Mucosa of stomach (tissue), 1 donor: ENCODE results near the gene PSMB4.

Experiments
- H3K27me3 ChIP-seq: one replicate; pipeline ENCODE4 v1.7.0; 2013; ENCODE audit warnings: mild to moderate bottlenecking, low read length; ENCODE audit not compliant: control insufficient read depth, insufficient read depth
- H3K36me3 ChIP-seq: one replicate; pipeline ENCODE4 v1.7.0; 2013; ENCODE audit warnings: low read length; ENCODE audit not compliant: control insufficient read depth, insufficient read depth
- H3K4me1 ChIP-seq: one replicate; pipeline ENCODE4 v1.7.0; 2013; ENCODE audit warnings: mild to moderate bottlenecking, low read length; ENCODE audit not compliant: control insufficient read depth, insufficient read depth
- H3K4me3 ChIP-seq: one replicate; pipeline ENCODE4 v1.7.0; 2013; ENCODE audit warnings: low read length
- H3K9ac ChIP-seq: one replicate; pipeline ENCODE4 v1.7.0; 2013; ENCODE audit warnings: mild to moderate bottlenecking, low read length, moderate library complexity
- H3K9me3 ChIP-seq: one replicate; pipeline ENCODE4 v1.7.0; 2013; ENCODE audit warnings: mild to moderate bottlenecking, low read length, moderate library complexity; ENCODE audit not compliant: control insufficient read depth
- donor health status: Pancreatic carcinoma.

Gene PSMB4

DNA sequence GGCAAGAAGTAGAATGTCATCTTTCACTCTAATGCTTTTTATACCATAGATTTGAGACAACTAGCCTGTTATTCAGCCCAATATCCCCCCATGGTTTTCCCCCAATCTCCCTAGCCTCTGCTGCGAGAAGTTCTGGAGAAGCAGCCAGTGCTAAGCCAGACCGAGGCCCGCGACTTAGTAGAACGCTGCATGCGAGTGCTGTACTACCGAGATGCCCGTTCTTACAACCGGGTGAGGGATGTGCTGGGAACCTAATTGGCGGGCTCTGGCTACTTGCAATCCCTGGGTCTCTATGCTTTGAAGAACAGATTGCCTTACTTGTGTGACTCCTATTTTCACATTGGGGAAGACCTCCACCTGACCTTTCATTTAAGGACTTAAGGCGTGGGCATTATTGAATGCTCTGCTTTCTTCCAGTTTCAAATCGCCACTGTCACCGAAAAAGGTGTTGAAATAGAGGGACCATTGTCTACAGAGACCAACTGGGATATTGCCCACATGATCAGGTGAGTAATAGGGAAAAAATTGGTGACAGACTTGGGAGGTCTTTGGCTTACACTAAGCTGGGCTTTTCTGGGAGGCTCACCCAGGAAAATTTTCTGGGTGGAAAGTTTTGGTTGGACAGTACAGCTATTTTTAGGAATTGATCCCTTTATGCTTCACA, 1.9 kb downstream of the PSMB4 start:
- Histone ChIP-seq H3K9ac (no peak overlapping the region), H3K36me3 (peaks cover 5% of the 10 kb centered on the region), H3K27me3 (no peaks in the 10 kb centered on the region), H3K9me3 (no peaks in the 10 kb centered on the region), H3K4me3 (no peak overlapping the region), H3K4me1 (peaks cover 12% of the 10 kb centered on the region)

DNA sequence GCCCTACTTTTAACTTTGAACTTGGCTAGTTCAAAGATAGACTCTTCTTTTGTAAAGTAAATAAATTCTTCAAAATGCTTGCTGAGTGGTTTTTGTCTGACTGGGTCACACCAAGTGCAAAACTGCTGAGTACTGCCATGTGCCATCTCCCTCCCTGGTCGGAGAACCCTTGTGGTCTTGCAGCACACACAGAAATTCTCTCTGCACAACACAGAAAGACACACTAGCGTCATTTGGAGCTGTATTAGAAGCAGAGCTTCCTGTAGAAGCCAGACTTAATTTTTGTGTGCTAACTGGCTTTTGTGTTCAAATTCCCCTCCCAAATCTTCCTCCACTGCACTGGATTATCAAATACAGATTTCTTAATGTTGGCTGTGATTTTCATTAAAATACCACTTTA, 2.5 kb downstream of the PSMB4 start:
- Histone ChIP-seq H3K4me1 (peaks cover 12% of the 10 kb centered on the region), H3K36me3 (peaks cover 5% of the 10 kb centered on the region), H3K9me3 (no peaks in the 10 kb centered on the region), H3K9ac (no peak overlapping the region), H3K4me3 (no peak overlapping the region), H3K27me3 (no peaks in the 10 kb centered on the region)

DNA sequence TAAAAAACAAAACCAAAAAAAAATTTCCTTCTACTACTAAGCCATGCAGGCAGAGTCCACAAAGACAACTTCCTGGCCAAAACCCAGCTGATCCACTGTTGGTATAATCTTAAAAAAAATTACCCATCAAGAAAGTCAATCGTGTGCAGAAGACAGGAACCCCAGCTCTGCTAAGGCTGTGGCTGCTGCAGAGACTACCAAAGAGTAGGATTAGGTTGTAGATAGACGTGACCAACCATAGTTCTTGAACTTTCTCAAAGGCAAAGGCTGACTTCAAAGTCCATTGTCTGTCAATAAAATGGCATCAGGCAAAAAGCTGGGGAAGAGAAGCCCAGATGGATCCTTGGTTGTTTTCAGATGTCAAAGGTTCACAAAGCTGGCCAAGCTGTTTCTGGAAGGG, 3.4 kb downstream of the PSMB4 start:
- Histone ChIP-seq H3K27me3 (no peaks in the 10 kb centered on the region), H3K4me1 (peaks cover 12% of the 10 kb centered on the region), H3K9me3 (no peaks in the 10 kb centered on the region), H3K9ac (no peak overlapping the region), H3K36me3 (peaks cover 5% of the 10 kb centered on the region), H3K4me3 (no peak overlapping the region)

DNA sequence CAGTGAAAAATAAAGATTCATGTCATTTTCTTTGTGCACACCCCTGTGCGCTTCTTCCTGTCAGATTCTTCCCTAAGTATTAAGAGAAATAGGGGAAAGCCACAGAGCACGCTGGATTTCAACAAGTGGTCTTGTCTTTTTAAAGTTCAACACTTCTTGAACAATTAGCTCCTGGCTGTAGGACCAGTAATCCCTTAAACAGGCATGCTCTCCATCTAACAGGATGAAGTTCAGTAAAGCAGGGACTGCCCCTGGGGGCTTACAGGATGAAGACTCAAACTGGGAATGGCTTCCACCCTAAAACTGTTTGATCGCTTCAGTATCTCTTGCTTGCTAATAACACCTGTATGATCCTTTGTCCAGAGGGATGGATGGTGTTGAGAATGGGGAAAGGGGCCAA, 4.2 kb downstream of the PSMB4 start:
- no peaks in the 10 kb centered on the region for H3K27me3 ChIP-seq
- no peak overlapping the region for H3K4me3 ChIP-seq
- H3K9ac ChIP-seq, result no peak overlapping the region
- H3K4me1 ChIP-seq, result peaks cover 12% of the 10 kb centered on the region
- H3K9me3 ChIP-seq, result no peaks in the 10 kb centered on the region
- H3K36me3 ChIP-seq, result peaks cover 5% of the 10 kb centered on the region

DNA sequence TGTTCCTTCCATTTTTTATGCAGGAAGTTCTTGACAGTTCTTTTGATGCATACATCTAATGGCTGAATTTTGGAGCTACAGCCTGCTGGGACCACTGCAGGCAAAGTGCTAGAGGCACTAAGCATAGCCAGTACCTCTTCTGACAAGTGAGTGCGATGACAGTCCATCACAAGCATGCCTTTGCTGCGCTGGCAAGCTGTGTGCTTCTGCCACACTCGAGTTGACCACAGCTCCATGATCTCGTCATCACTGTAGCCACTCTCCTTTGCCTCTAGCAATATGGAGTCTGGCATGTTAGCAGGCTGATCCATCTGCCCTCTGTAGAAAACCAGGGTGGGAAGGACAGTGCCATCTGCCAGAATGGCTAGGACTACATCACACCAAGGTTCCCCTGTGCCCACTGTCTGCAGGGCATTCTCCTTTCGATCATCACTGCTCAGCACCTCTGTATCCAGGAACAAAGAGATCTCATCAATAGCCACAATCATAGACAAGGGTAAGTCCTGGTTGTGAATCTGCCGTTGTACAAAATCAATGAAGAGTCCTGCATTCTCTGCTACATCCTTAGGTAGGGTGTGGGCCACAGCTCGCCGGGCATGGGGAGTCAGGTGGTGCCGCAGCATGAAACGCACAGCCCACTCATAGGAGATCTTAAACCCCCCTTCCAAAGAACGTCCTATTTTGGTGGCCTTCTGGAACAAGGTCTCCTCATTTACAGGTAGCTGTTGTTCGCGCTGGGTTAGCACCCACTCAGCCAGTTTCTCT, 6.0 kb downstream of the PSMB4 start:
- Histone ChIP-seq H3K27me3 (no peaks in the 10 kb centered on the region), H3K4me1 (peaks cover 8% of the 10 kb centered on the region), H3K4me3 (no peak overlapping the region), H3K9me3 (no peaks in the 10 kb centered on the region), H3K36me3 (peaks cover 5% of the 10 kb centered on the region), H3K9ac (no peak overlapping the region)

DNA sequence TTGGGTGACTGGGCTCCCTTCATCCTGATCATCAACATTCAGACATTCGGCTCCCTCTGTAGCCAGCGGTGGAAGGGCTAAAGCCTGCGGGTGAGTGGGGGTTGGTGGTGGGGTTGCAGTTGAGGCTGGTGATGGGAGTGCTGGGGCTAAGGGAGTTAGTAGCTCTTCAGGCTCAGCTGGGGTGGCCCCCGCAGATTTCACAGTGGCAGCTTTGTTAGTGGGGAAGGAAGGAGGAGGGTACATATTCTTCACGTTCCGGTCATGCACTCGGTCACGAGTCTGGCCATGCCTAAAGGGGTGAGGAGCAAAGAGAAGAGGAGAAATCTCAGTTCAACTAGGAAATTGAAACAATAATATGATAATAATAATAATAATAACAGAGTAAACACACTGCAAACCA, 6.8 kb downstream of the PSMB4 start:
- H3K9ac ChIP-seq, result no peak overlapping the region
- H3K36me3 ChIP-seq, result peaks cover 3% of the 10 kb centered on the region
- no peaks in the 10 kb centered on the region for H3K27me3 ChIP-seq
- no peaks in the 10 kb centered on the region for H3K4me1 ChIP-seq
- no peak overlapping the region for H3K4me3 ChIP-seq
- H3K9me3 ChIP-seq, result no peaks in the 10 kb centered on the region

DNA sequence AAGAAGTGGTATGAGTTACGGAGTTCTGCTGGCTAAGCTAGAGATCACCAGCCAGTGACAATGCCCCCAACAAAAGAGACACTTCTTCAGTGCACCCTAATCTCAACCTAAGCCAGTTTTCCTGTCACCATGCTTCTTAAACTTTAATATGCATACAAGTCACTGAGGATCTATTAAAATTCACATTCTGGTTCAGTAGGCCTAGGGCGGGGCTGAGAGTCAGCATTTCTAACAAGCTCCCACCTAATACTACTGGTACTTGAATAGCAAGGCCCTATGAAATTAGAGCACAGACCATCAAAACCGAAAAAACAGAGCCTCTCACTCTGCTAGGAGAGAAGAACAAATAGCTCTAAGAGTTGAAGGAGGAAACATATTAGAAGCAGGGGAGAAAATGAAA, 7.9 kb downstream of the PSMB4 start:
- Histone ChIP-seq H3K9ac (no peak overlapping the region), H3K9me3 (no peaks in the 10 kb centered on the region), H3K27me3 (no peaks in the 10 kb centered on the region), H3K4me3 (no peak overlapping the region), H3K4me1 (no peaks in the 10 kb centered on the region), H3K36me3 (no peaks in the 10 kb centered on the region)

DNA sequence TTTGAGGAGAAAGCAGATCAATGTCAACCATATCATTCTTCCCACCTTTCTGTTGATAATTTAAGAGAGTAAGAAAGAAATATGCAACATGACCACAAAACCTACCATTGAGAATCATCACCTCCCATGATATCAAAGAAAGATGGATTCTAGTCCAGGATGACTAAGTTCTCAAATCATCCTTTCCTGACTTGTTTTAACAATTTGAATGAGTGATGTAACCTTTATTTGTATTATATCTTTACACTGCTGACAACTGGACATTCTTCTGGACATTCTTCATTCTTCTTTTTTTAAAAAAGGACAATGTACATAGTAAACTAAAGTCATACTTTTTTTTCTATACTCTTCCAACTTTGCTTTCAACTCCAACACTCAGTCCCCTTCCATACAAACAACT, 9.5 kb downstream of the PSMB4 start:
- no peak overlapping the region for H3K9ac ChIP-seq
- no peaks in the 10 kb centered on the region for H3K9me3 ChIP-seq
- H3K4me3 ChIP-seq, result no peak overlapping the region
- H3K27me3 ChIP-seq, result no peaks in the 10 kb centered on the region
- no peaks in the 10 kb centered on the region for H3K4me1 ChIP-seq
- no peaks in the 10 kb centered on the region for H3K36me3 ChIP-seq

DNA sequence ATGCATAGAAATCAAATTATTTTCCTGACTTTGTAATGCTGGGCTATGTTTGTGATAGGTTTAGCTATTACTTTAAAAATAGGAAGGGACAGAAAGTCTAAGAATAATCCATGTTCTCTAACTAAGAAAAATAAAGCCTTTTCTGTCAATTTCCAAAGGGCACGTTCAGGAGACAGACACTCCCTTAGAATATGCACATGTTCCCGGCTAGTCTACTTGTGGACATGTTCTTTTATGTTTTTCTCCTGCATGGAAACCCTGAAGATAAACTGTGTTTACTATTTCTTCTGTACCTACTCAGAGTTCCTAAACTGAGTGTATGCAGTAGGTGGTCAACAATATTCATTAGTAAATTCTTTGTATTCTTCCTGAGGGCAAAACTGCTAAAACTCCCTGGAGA, 12.5 kb downstream of the PSMB4 start:
- no peak overlapping the region for H3K9ac ChIP-seq
- H3K4me3 ChIP-seq, result no peak overlapping the region
- no peaks in the 10 kb centered on the region for H3K9me3 ChIP-seq
- no peaks in the 10 kb centered on the region for H3K4me1 ChIP-seq
- H3K36me3 ChIP-seq, result no peaks in the 10 kb centered on the region
- H3K27me3 ChIP-seq, result no peaks in the 10 kb centered on the region

DNA sequence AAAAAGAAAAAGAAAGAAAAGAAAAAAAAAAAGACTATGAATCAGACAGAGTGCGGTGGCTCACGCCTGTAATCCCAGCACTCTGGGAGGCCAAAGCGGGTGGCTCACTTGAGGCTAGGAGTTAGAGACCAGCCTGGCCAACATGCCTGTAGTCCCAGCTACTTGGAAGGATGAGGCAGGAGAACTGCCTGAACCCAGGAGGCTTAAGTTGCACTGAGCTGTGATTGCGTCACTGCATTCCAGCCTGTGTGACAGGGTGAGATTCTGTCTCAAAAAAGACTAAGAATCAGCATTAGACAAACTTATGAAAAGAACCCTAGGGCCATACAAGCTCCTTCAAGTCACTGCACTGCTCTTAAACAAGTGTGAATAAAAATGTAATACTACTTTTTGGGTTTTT, 16.9 kb downstream of the PSMB4 start:
- Histone ChIP-seq H3K9me3 (no peaks in the 10 kb centered on the region), H3K4me1 (no peaks in the 10 kb centered on the region), H3K4me3 (no peak overlapping the region), H3K36me3 (no peaks in the 10 kb centered on the region), H3K27me3 (no peaks in the 10 kb centered on the region), H3K9ac (no peak overlapping the region)

DNA sequence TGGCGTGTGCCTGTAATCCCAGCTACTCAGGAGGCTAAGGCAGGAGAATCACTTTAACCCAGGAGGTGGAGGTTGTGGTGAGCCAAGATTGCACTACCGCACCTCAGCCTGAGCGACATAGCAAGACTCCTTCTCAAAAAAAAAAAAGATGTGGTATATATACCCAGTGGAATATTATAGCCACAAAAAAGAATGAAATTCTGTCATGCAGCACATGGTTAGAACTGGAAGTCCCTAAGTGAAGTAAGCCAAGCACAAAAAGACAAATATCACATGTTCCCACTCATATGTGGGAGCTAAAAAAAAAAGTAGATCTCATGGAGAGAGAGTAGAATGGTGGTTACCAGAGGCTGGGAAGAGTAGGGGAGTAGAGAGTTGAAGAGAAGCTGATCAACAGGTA, 18.7 kb downstream of the PSMB4 start:
- H3K4me3 ChIP-seq, result no peak overlapping the region
- H3K4me1 ChIP-seq, result no peaks in the 10 kb centered on the region
- H3K27me3 ChIP-seq, result no peaks in the 10 kb centered on the region
- H3K9ac ChIP-seq, result no peak overlapping the region
- no peaks in the 10 kb centered on the region for H3K36me3 ChIP-seq
- no peaks in the 10 kb centered on the region for H3K9me3 ChIP-seq

DNA sequence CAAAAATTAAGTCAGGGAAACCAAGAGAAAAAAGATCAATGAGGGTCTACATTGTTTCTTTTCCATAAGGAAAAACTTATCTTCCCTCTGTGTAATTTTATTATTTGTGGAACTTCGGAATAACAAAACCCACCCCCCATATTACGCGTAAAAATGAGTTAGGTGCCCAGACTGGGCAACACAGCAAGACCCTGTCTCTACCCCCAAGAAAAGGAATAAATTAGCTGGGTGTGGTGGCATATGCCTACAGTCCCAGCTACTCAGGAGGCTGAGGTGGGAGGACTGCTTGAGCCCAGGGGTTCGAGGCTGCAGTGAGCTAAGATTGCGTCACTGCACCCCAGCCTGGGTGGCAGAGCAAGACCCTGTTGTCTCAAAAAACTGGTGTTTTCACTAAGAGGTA, 20.4 kb downstream of the PSMB4 start:
- Histone ChIP-seq H3K4me3 (no peak overlapping the region), H3K9ac (no peak overlapping the region), H3K27me3 (no peaks in the 10 kb centered on the region), H3K4me1 (no peaks in the 10 kb centered on the region), H3K9me3 (no peaks in the 10 kb centered on the region), H3K36me3 (no peaks in the 10 kb centered on the region)
